H9 (cell line): Measurements from ENCODE around the gene TBX3. TPM values are rescaled to one million over a fixed set of nuclear protein-coding genes. Genes with fewer than 3 reads are reported as not detected.

Experiments used
- DNase-seq: peaks from one replicate; pipeline ENCODE4 v3.0.0-alpha.2; 2017
- H2AFZ ChIP-seq: one replicate; pipeline ENCODE4 v1.6.1; 2013; ENCODE audit warnings: mild to moderate bottlenecking, low read length, control low read depth, moderate library complexity
- H2AK5ac ChIP-seq: 2 replicates; pipeline ENCODE4 v1.6.1; 2013; ENCODE audit warnings: low read length, control low read depth, mixed read lengths; ENCODE audit not compliant: insufficient read length
- H2BK120ac ChIP-seq: one replicate; pipeline ENCODE4 v1.6.1; 2013; ENCODE audit warnings: low read depth, mild to moderate bottlenecking, low read length, control low read depth, inconsistent platforms; ENCODE audit not compliant: poor library complexity, severe bottlenecking
- H2BK12ac ChIP-seq: 2 replicates; pipeline ENCODE4 v1.6.1; 2013; ENCODE audit warnings: low read length, control low read depth, mixed read lengths, low read depth; ENCODE audit not compliant: insufficient read length
- H2BK15ac ChIP-seq: 2 replicates; pipeline ENCODE4 v1.6.1; 2013; ENCODE audit warnings: low read depth, low read length, control low read depth
- H2BK20ac ChIP-seq: one replicate; pipeline ENCODE4 v1.6.1; 2013; ENCODE audit warnings: low read depth, mild to moderate bottlenecking, low read length, control low read depth, inconsistent platforms; ENCODE audit not compliant: poor library complexity, severe bottlenecking
- H2BK5ac ChIP-seq: 2 replicates; pipeline ENCODE4 v1.6.1; 2013; ENCODE audit warnings: low read length, control low read depth, mixed read lengths; ENCODE audit not compliant: insufficient read length
- H3K14ac ChIP-seq: 2 replicates; pipeline ENCODE4 v1.6.1; 2013; ENCODE audit warnings: low read length, control low read depth; ENCODE audit not compliant: insufficient read depth
- H3K18ac ChIP-seq: 2 replicates; pipeline ENCODE4 v1.6.1; 2013; ENCODE audit warnings: low read depth, mild to moderate bottlenecking, mixed read lengths, low read length, control low read depth; ENCODE audit not compliant: insufficient read length
- H3K23ac ChIP-seq: 2 replicates; pipeline ENCODE4 v1.6.1; 2013; ENCODE audit warnings: low read length, control low read depth, mixed read lengths, low read depth; ENCODE audit not compliant: insufficient read length
- H3K23me2 ChIP-seq: 2 replicates; pipeline ENCODE4 v1.6.1; 2013; ENCODE audit warnings: low read depth, mild to moderate bottlenecking, mixed read lengths, low read length, control low read depth; ENCODE audit not compliant: insufficient read length, poor library complexity, severe bottlenecking
- H3K27ac ChIP-seq: 2 replicates; pipeline ENCODE4 v1.5.1; 2013; ENCODE audit warnings: low read length, control low read depth, mixed read lengths, low read depth; ENCODE audit not compliant: insufficient read length
- H3K27me3 ChIP-seq: 2 replicates; pipeline ENCODE4 v1.6.1; 2013; ENCODE audit warnings: low read length, control low read depth, inconsistent platforms; ENCODE audit not compliant: insufficient read depth
- H3K4ac ChIP-seq: 2 replicates; pipeline ENCODE4 v1.6.1; 2013; ENCODE audit warnings: low read depth, mild to moderate bottlenecking, control low read depth, inconsistent platforms, low read length, moderate library complexity
- H3K4me1 ChIP-seq: 2 replicates; pipeline ENCODE4 v1.6.1; 2013; ENCODE audit warnings: low read length, control low read depth, inconsistent platforms; ENCODE audit not compliant: insufficient read depth
- H3K4me2 ChIP-seq: 2 replicates; pipeline ENCODE4 v1.6.1; 2013; ENCODE audit warnings: low read length, control low read depth, mixed read lengths; ENCODE audit not compliant: insufficient read length, insufficient read depth
- H3K56ac ChIP-seq: 2 replicates; pipeline ENCODE4 v1.6.1; 2013; ENCODE audit warnings: low read depth, mild to moderate bottlenecking, mixed read lengths, low read length, control low read depth; ENCODE audit not compliant: insufficient read length
- H3K79me1 ChIP-seq: 2 replicates; pipeline ENCODE4 v1.6.1; 2013; ENCODE audit warnings: low read depth, mild to moderate bottlenecking, moderate library complexity, low read length, control low read depth, inconsistent platforms; ENCODE audit not compliant: insufficient read depth, poor library complexity, severe bottlenecking
- H3K79me2 ChIP-seq: 2 replicates; pipeline ENCODE4 v1.6.1; 2013; ENCODE audit warnings: low read length, control low read depth, inconsistent platforms; ENCODE audit not compliant: insufficient read depth
- H3K9ac ChIP-seq: 2 replicates; pipeline ENCODE4 v1.6.1; 2013; ENCODE audit warnings: low read length, control low read depth, mixed read lengths; ENCODE audit not compliant: insufficient read length; ENCODE audit errors: extremely low read depth
- H3K9me3 ChIP-seq: one replicate; pipeline ENCODE4 v1.6.1; 2013; ENCODE audit warnings: low read depth, low read length, inconsistent platforms; ENCODE audit not compliant: control insufficient read depth
- H3T11ph ChIP-seq: one replicate; pipeline ENCODE4 v1.6.1; 2013; ENCODE audit warnings: mild to moderate bottlenecking, low read length, control low read depth, inconsistent platforms
- H4K20me1 ChIP-seq: one replicate; pipeline ENCODE4 v1.6.1; 2013; ENCODE audit not compliant: control insufficient read depth, insufficient read length, insufficient read depth
- H4K5ac ChIP-seq: 2 replicates; pipeline ENCODE4 v1.6.1; 2013; ENCODE audit warnings: low read depth, mild to moderate bottlenecking, mixed read lengths, low read length, control low read depth; ENCODE audit not compliant: insufficient read length
- H4K8ac ChIP-seq: replicated peaks from 2 replicates; pipeline ENCODE4 v1.6.1; 2013; ENCODE audit warnings: low read length, control low read depth, mixed read lengths, low read depth; ENCODE audit not compliant: insufficient read length
- H4K91ac ChIP-seq: 2 replicates; pipeline ENCODE4 v1.6.1; 2013; ENCODE audit warnings: low read depth, mild to moderate bottlenecking, moderate library complexity, mixed read lengths, low read length, control low read depth; ENCODE audit not compliant: insufficient read length
- H3K27ac Mint-ChIP-seq, 3 experiments: 2 replicates in 2 of 3; 3 replicates in 1 of 3; pipeline ENCODE4 v1.8.0; 2020 to 2021; ENCODE audit warnings: mixed read lengths in 3 of 3, mild to moderate bottlenecking in 1 of 3, moderate library complexity in 1 of 3
- H3K27me3 Mint-ChIP-seq: 2 replicates; pipeline ENCODE4 v1.8.0; 2021; ENCODE audit warnings: low read depth, mild to moderate bottlenecking, moderate library complexity, mixed read lengths
- H3K36me3 Mint-ChIP-seq, 3 experiments: 2 replicates in 2 of 3; 3 replicates in 1 of 3; pipeline ENCODE4 v1.8.0; 2020 to 2021; ENCODE audit warnings: low read depth in 3 of 3, mixed read lengths in 3 of 3; ENCODE audit not compliant: insufficient read depth in 1 of 3
- H3K4me1 Mint-ChIP-seq, 2 experiments: 2 replicates each; pipeline ENCODE4 v1.8.0; 2020; ENCODE audit warnings: mixed read lengths in 2 of 2
- H3K4me3 Mint-ChIP-seq, 2 experiments: 2 replicates in 1 of 2; 3 replicates in 1 of 2; pipeline ENCODE4 v1.8.0; 2020 to 2021; ENCODE audit warnings: mild to moderate bottlenecking in 2 of 2, mixed read lengths in 2 of 2, moderate library complexity in 1 of 2
- H3K9me3 Mint-ChIP-seq, 2 experiments: 2 replicates in 1 of 2; 3 replicates in 1 of 2; pipeline ENCODE4 v1.8.0; 2020; ENCODE audit warnings: mild to moderate bottlenecking in 2 of 2, mixed read lengths in 2 of 2, moderate library complexity in 1 of 2
- CTCF ChIP-seq: fragments of 200-600 bp; sonication (generic); conservative IDR thresholded peaks from 3 replicates; pipeline ENCODE4 v1.8.0; 2021; ENCODE audit warnings: antibody characterized with exemption, mild to moderate bottlenecking
- WGBS: extraction: QIAGEN DNeasy Blood & Tissue Kit; methylation state at CpG from one replicate; pipeline ENCODE4 v1.1.7; 2013; ENCODE audit warnings: missing lambda C conversion rate, low lambda C conversion rate, mixed read lengths; ENCODE audit not compliant: insufficient read length; ENCODE audit errors: extremely low coverage; 5-methylcytosine and 5-hydroxymethylcytosine counted together
- total RNA-seq: library from RNA; stranded (reverse); gene quantifications from 2 replicates; pipeline ENCODE4 v1.2.1, GENCODE V29; 2021

TBX3 gene
- total RNA-seq, 1 experiment from 2014 or later = 0.04 TPM

GRCh38 chr12:114631242-114631641 is 52.7 kb downstream of the TBX3 start:
- TF ChIP-seq CTCF = no peak
- H3K27ac Mint-ChIP-seq = no peak overlapping the region; a peak in 1 of 7 replicates

More at GRCh38 chr12:114631242-114631641, 52.7 kb downstream of the TBX3 start:
- no peak overlapping the region for H4K91ac ChIP-seq
- H3T11ph ChIP-seq = no peak overlapping the region
- no CpG with 5 or more reads among the region's 7 CpGs for WGBS
- no peaks in the 10 kb centered on the region for H4K20me1 ChIP-seq
- no peak overlapping the region for H2BK15ac ChIP-seq
- H3K14ac ChIP-seq = no peak overlapping the region
- no peak overlapping the region for H4K5ac ChIP-seq
- H3K4me2 ChIP-seq = no peak overlapping the region
- H3K4me1 ChIP-seq = no peaks in the 10 kb centered on the region
- H2BK120ac ChIP-seq = no peak overlapping the region
- H3K36me3 Mint-ChIP-seq = no peaks in the 10 kb centered on the region
- no peaks in the 10 kb centered on the region for H3K9me3 ChIP-seq
- no peaks in the 10 kb centered on the region for H3K23me2 ChIP-seq
- H3K4me3 Mint-ChIP-seq = no peak overlapping the region
- H2AFZ ChIP-seq = no peak overlapping the region
- no peak overlapping the region for H2BK12ac ChIP-seq
- no peak overlapping the region for H3K18ac ChIP-seq
- no peak overlapping the region for H4K8ac ChIP-seq
- no peaks in the 10 kb centered on the region for H3K79me2 ChIP-seq
- no peak overlapping the region for H3K9ac ChIP-seq
- H3K56ac ChIP-seq = no peak overlapping the region
- no peak overlapping the region for H3K27ac ChIP-seq
- H3K4me1 Mint-ChIP-seq = 0 out of 4 replicates have a peak, but pooled peaks cover 0 to 3% of the 10 kb centered on the region in 2 experiments
- H2AK5ac ChIP-seq = no peak overlapping the region
- H3K9me3 Mint-ChIP-seq = peaks cover 0 to 3% of the 10 kb centered on the region in 2 experiments; a peak in 2 of 5 replicates
- peaks cover 14% of the 10 kb centered on the region for H3K27me3 Mint-ChIP-seq
- H3K27me3 ChIP-seq = no peaks in the 10 kb centered on the region
- no peak overlapping the region for H2BK20ac ChIP-seq
- no peak overlapping the region for H2BK5ac ChIP-seq
- no peak overlapping the region for H3K4ac ChIP-seq
- no peak for DNase-seq
- H3K23ac ChIP-seq = no peak overlapping the region
- H3K79me1 ChIP-seq = no peaks in the 10 kb centered on the region
